ENCODE results near the gene FGGY.
A peak's percentile ranks its signal among the peaks of the same experiment; 100 is the strongest.

FGGY gene

GRCh38 chr1:59480188-59480888 is 183.4 kb downstream of the FGGY start:
- DNase-seq (ENCODE audit: low read depth): no peak
- in situ Hi-C loops (cut with HindIII; ENCODE audit: low sequenced_read_pairs): no loop called here
- no peak for TF ChIP-seq CTCF (IDR thresholded peaks at IDR 0.05; ENCODE audit: low read depth, low read length, missing control alignments)
- H3K4me3 ChIP-seq (ENCODE audit: low read depth, low read length): no peak overlapping the region

- no peak overlapping the region for H3K4me3 ChIP-seq (ENCODE audit: low read depth, low read length)
- in situ Hi-C loops (cut with HindIII; ENCODE audit: low sequenced_read_pairs): no loop called here
- TF ChIP-seq CTCF (IDR thresholded peaks at IDR 0.05; ENCODE audit: low read depth, low read length, missing control alignments): no peak
- no peak for DNase-seq (ENCODE audit: low read depth)
Observed at GRCh38 chr1:59481881-59482505, 185.1 kb downstream of the FGGY start.

- in situ Hi-C loops (cut with HindIII; ENCODE audit: low sequenced_read_pairs): no loop called here
- TF ChIP-seq CTCF (IDR thresholded peaks at IDR 0.05; ENCODE audit: low read depth, low read length, missing control alignments): no peak
- H3K4me3 ChIP-seq (ENCODE audit: low read depth, low read length): no peak overlapping the region
- DNase-seq (ENCODE audit: low read depth): no peak
Observed at GRCh38 chr1:59482986-59483385, 186.1 kb downstream of the FGGY start.

- peak; percentile 78 for DNase-seq (ENCODE audit: low read depth)
- no peak for TF ChIP-seq CTCF (IDR thresholded peaks at IDR 0.05; ENCODE audit: low read depth, low read length, missing control alignments)
- H3K4me3 ChIP-seq (ENCODE audit: low read depth, low read length): no peak overlapping the region
- in situ Hi-C loops (cut with HindIII; ENCODE audit: low sequenced_read_pairs): no loop called here
Observed at GRCh38 chr1:59484096-59484495, 187.2 kb downstream of the FGGY start.

GRCh38 chr1:59485171-59485570 is 188.3 kb downstream of the FGGY start:
- in situ Hi-C loops (cut with HindIII; ENCODE audit: low sequenced_read_pairs): no loop called here
- no peak overlapping the region for H3K4me3 ChIP-seq (ENCODE audit: low read depth, low read length)
- DNase-seq (ENCODE audit: low read depth): no peak
- TF ChIP-seq CTCF (IDR thresholded peaks at IDR 0.05; ENCODE audit: low read depth, low read length, missing control alignments): no peak

- no peak overlapping the region for H3K4me3 ChIP-seq (ENCODE audit: low read depth, low read length)
- DNase-seq (ENCODE audit: low read depth): no peak
- TF ChIP-seq CTCF (IDR thresholded peaks at IDR 0.05; ENCODE audit: low read depth, low read length, missing control alignments): no peak
- in situ Hi-C loops (cut with HindIII; ENCODE audit: low sequenced_read_pairs): no loop called here
Observed at GRCh38 chr1:59485949-59486348, 189.1 kb downstream of the FGGY start.
